ENCODE results near the gene MRGPRX4.
"Not testable (repeated sequence)": the region's sequence is repeated elsewhere in the genome, so short reads cannot be mapped to it uniquely, and the experiment has no call there.

The MRGPRX4 gene

GRCh38 chr11:18172666-18173065 lies at the start of gene MRGPRX4:
Gene MRGPRX4, plus strand, starts transcription at chr11:18172837. Its CDS starts 420 bp downstream, at chr11:18173257.
- no peak for DNase-seq (ENCODE audit: low read depth)

GRCh38 chr11:18131115-18131514 lies 41.5 kb upstream of the MRGPRX4 start:
- DNase-seq (ENCODE audit: low read depth): not testable (repeated sequence)

- DNase-seq (ENCODE audit: low read depth): no peak
Measured at GRCh38 chr11:18132341-18132740, 40.3 kb upstream of the MRGPRX4 start, which contains the start of gene MRGPRX3. Gene MRGPRX3, plus strand, starts transcription at chr11:18132571. Its CDS starts 4,632 bp downstream, at chr11:18137203.

- no peak for DNase-seq (ENCODE audit: low read depth)
Measured at GRCh38 chr11:18135308-18135707, 37.3 kb upstream of the MRGPRX4 start.

- no peak for DNase-seq (ENCODE audit: low read depth)
Measured at GRCh38 chr11:18137186-18137800, 35.3 kb upstream of the MRGPRX4 start.

GRCh38 chr11:18140145-18140544 lies 32.5 kb upstream of the MRGPRX4 start:
- no peak for DNase-seq (ENCODE audit: low read depth)

- no peak for DNase-seq (ENCODE audit: low read depth)
Measured at GRCh38 chr11:18144243-18144642, 28.4 kb upstream of the MRGPRX4 start.

GRCh38 chr11:18145025-18145424 lies 27.6 kb upstream of the MRGPRX4 start:
- no peak for DNase-seq (ENCODE audit: low read depth)

- DNase-seq (ENCODE audit: low read depth): no peak
Measured at GRCh38 chr11:18145837-18146236, 26.8 kb upstream of the MRGPRX4 start.

- no peak for DNase-seq (ENCODE audit: low read depth)
Measured at GRCh38 chr11:18151581-18151980, 21.1 kb upstream of the MRGPRX4 start.

GRCh38 chr11:18168372-18168771 lies 4.3 kb upstream of the MRGPRX4 start:
- no peak for DNase-seq (ENCODE audit: low read depth)

- no peak for DNase-seq (ENCODE audit: low read depth)
Measured at GRCh38 chr11:18171377-18172000, 1.1 kb upstream of the MRGPRX4 start.

- no peak for DNase-seq (ENCODE audit: low read depth)
Measured at GRCh38 chr11:18173225-18173866, 709 bp downstream of the MRGPRX4 start.

- DNase-seq (ENCODE audit: low read depth): no peak
Measured at GRCh38 chr11:18188796-18189195, 16.2 kb downstream of the MRGPRX4 start.

GRCh38 chr11:18189476-18190245 lies 17.0 kb downstream of the MRGPRX4 start:
- DNase-seq (ENCODE audit: low read depth): not testable (repeated sequence)

- no peak for DNase-seq (ENCODE audit: low read depth)
Measured at GRCh38 chr11:18191376-18191775, 18.7 kb downstream of the MRGPRX4 start.

GRCh38 chr11:18193010-18193409 lies 20.4 kb downstream of the MRGPRX4 start:
- DNase-seq (ENCODE audit: low read depth): no peak

- DNase-seq (ENCODE audit: low read depth): no peak
Measured at GRCh38 chr11:18196532-18196931, 23.9 kb downstream of the MRGPRX4 start.

- not testable (repeated sequence) for DNase-seq (ENCODE audit: low read depth)
Measured at GRCh38 chr11:18197738-18198137, 25.1 kb downstream of the MRGPRX4 start.

- no peak for DNase-seq (ENCODE audit: low read depth)
Measured at GRCh38 chr11:18203723-18204122, 31.1 kb downstream of the MRGPRX4 start.

- DNase-seq (ENCODE audit: low read depth): no peak
Measured at GRCh38 chr11:18204220-18204619, 31.6 kb downstream of the MRGPRX4 start.

GRCh38 chr11:18204771-18205170 lies 32.1 kb downstream of the MRGPRX4 start:
- DNase-seq (ENCODE audit: low read depth): no peak

GRCh38 chr11:18209058-18209457 lies 36.4 kb downstream of the MRGPRX4 start:
- no peak for DNase-seq (ENCODE audit: low read depth)
